SK-N-MC (cell line): ENCODE results near the gene P4HA1.

ENCODE experiments used
- DNase-seq: peaks from one replicate; pipeline ENCODE4 v3.0.0-alpha.2; 2011; ENCODE audit warnings: low read depth, low spot score
- H3K27ac ChIP-seq: fragments of 200-600 bp; sonication (generic); 2 replicates; pipeline ENCODE4 v1.5.1; 2016; ENCODE audit warnings: mixed run types
- H3K36me3 ChIP-seq: fragments of 200-600 bp; sonication (generic); 2 replicates; pipeline ENCODE4 v1.6.1; 2017; ENCODE audit warnings: antibody characterized with exemption, low read length, mixed read lengths; ENCODE audit not compliant: insufficient read depth
- H3K4me3 ChIP-seq: fragments of 200-600 bp; sonication (generic); 2 replicates; pipeline ENCODE4 v1.5.1; 2016
- H3K9ac ChIP-seq: fragments of 200-600 bp; sonication (generic); 2 replicates; pipeline ENCODE4 v1.8.0; 2017; ENCODE audit warnings: mixed run types, mixed read lengths; ENCODE audit not compliant: insufficient read length
- H3K9me3 ChIP-seq: fragments of 200-600 bp; sonication (generic); 2 replicates; pipeline ENCODE4 v1.6.1; 2017; ENCODE audit warnings: low read depth, mild to moderate bottlenecking, antibody characterized with exemption, low read length, moderate library complexity, mixed read lengths
- EZH2 ChIP-seq: fragments of 200-600 bp; sonication (generic); IDR thresholded peaks from one replicate; pipeline ENCODE4 v1.6.1; 2017; ENCODE audit warnings: antibody characterized with exemption
- FOXP2 ChIP-seq: optimal IDR thresholded peaks from 2 replicates; pipeline ENCODE3; 2011; ENCODE audit warnings: mild to moderate bottlenecking, moderate library complexity; ENCODE audit not compliant: insufficient read depth; ENCODE audit errors: extremely low read length, control extremely low read depth
- POLR2AphosphoS5 ChIP-seq: IDR thresholded peaks from 2 replicates; pipeline ENCODE4 v1.6.1; 2012; ENCODE audit warnings: mild to moderate bottlenecking, low read depth, low read length, borderline replicate concordance

Gene P4HA1

DNA sequence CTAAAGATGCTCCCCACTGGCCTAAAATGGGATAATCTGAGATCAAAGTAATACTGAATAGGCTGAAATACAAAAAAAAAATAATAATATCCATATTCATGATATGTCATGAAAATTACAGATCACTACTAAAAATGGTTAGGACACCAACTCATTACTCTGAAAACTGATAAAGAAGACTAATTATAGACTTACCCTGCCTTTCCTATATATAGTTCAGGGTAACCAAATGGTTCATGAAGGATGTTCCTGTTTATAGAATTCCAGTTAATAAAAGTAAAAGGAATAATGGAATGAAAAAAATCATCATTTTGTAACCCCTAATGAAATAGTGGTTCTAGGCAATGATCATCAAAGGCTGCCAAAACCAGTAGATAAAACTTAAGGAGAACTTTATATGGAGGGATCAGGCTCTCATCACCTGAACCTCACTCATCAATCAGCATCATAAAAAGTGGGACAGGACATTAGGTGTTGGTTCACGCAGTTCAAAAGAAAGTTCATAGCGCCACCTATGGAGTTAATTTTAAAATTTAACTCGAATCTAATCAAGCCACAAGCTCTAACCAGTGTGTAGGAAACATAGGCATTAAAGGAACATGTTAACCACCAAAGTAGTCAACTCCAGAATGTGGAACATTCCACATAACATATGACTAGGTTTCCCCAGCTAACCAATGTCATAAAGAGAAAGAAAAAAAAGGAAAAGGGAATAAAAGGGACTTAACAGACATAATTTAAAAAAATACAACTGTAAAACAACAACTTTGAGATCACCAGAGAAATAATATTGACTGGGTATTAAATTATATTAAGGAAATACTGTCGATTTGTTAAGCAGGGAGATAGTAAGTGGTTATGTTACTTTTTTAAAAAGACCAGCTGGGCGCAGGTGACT lies 35.7 kb downstream of the P4HA1 start:
- Histone ChIP-seq H3K9me3 (no peaks in the 10 kb centered on the region), H3K36me3 (no peaks in the 10 kb centered on the region), H3K4me3 (no peak overlapping the region), H3K9ac (no peak overlapping the region), H3K27ac (no peak overlapping the region)
- TF ChIP-seq FOXP2 (no peak), EZH2 (no peak), POLR2AphosphoS5 (no peak)
- no peak for DNase-seq

- Histone ChIP-seq H3K27ac (no peak overlapping the region), H3K4me3 (no peak overlapping the region), H3K9ac (no peak overlapping the region), H3K9me3 (no peaks in the 10 kb centered on the region), H3K36me3 (no peaks in the 10 kb centered on the region)
- no peak for DNase-seq
- TF ChIP-seq FOXP2 (no peak), EZH2 (no peak), POLR2AphosphoS5 (no peak)
Observed at GRCh38 chr10:73060173-73060572, 36.5 kb downstream of the P4HA1 start.

GRCh38 chr10:73058057-73058591 lies 38.5 kb downstream of the P4HA1 start:
- TF ChIP-seq EZH2 (no peak), POLR2AphosphoS5 (no peak), FOXP2 (no peak)
- H3K36me3 ChIP-seq: no peaks in the 10 kb centered on the region
- no peak for DNase-seq

GRCh38 chr10:73054286-73054685 lies 42.4 kb downstream of the P4HA1 start:
- Histone ChIP-seq H3K4me3 (no peak overlapping the region), H3K27ac (no peak overlapping the region), H3K36me3 (no peaks in the 10 kb centered on the region), H3K9ac (no peak overlapping the region), H3K9me3 (no peaks in the 10 kb centered on the region)
- no peak for DNase-seq
- no peak for TF ChIP-seq EZH2
- TF ChIP-seq FOXP2: no peak

More at GRCh38 chr10:73058057-73058591, 38.5 kb downstream of the P4HA1 start:
- Histone ChIP-seq H3K27ac (no peak overlapping the region), H3K9ac (no peak overlapping the region), H3K9me3 (no peaks in the 10 kb centered on the region), H3K4me3 (no peak overlapping the region)

- H3K9me3 ChIP-seq: no peaks in the 10 kb centered on the region
- no peak overlapping the region for H3K4me3 ChIP-seq
- no peaks in the 10 kb centered on the region for H3K36me3 ChIP-seq
- H3K9ac ChIP-seq: no peak overlapping the region
- no peak for TF ChIP-seq EZH2
- TF ChIP-seq POLR2AphosphoS5: no peak
- TF ChIP-seq FOXP2: no peak
- H3K27ac ChIP-seq: peak overlapping the region; percentile 19; the same call in 1 of the 2 replicates
- DNase-seq: no peak
Observed at GRCh38 chr10:73053275-73053674, 43.4 kb downstream of the P4HA1 start.

DNA sequence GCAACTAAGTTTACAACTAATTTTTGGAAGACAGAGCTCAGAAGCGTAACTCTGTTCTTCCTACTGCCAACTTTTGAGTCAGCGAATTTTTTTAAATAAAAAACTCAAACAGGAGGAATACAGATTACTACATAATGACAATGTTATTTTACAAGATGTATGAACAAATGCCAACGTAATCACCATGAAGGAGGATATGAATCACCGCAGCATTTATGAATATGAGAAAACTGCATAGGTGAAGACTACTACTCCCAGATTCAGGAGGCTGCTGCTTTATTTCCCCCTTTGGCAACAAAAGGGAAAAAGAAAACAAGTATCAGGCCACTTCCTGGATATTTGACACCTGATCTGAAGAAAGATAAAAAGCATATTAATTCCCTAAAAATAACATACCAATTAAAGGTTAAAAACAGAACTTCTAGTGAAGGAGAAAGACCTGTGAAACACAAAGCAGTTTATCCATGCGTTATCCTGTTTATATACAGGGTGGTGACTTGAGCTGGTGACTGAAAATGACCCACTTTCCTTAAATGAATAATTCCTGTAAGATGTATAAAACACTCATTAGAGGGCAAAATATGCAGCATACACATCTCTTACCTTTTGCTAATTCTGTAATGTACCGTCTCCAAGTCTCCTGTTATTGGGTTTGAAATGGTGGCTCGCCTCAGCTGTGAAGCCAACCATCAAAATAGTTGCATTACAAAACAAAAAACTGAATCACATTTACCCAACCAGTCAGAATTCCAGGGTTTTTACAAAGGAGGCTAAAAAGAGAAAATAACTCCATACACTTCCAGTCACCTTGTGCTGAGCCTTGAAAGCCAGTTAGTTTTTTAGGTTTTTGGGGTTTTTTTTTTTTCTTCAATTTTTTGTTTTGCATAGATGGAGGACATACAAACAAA lies 52.0 kb downstream of the P4HA1 start:
- H3K9ac ChIP-seq: peak overlapping the region; percentile 51
- TF ChIP-seq EZH2 (no peak), POLR2AphosphoS5 (no peak), FOXP2 (no peak)
- no peak for DNase-seq
- no peaks in the 10 kb centered on the region; the same call in 1 of the 2 replicates for H3K36me3 ChIP-seq
- H3K4me3 ChIP-seq: peak overlapping the region; percentile 59
- H3K9me3 ChIP-seq: no peaks in the 10 kb centered on the region
- peak overlapping the region; percentile 87 for H3K27ac ChIP-seq

DNA sequence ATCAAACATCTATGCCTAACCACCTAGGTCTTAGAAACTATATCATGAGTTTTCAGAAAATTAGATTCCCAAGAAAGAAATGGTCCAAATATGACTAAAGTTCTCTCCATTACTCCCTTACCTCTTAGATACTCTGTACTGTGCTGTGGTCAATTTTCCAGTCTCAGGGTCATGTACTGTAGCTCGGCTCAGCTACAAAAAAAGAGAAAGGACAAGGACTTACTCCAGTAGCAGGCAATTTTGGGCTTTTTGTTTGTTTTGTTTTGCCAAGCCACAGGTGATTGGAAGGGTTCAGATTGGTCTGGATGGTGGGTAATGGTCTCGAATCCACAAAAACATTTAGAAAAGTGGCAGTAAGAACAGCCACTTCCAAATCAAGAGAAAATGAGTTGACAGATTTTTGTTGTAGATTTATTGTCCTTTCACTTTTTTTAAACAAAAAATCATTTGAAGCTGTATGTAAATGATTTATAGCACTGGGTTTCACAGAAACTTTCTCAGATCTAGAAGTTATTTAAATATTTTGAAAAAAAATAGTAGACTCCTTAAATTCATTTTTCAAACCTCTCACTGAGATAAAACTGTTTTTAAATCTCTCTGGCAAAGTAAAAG lies 52.8 kb downstream of the P4HA1 start:
- no peaks in the 10 kb centered on the region; the same call in 1 of the 2 replicates for H3K36me3 ChIP-seq
- H3K4me3 ChIP-seq: peak overlapping the region; percentile 59

DNA sequence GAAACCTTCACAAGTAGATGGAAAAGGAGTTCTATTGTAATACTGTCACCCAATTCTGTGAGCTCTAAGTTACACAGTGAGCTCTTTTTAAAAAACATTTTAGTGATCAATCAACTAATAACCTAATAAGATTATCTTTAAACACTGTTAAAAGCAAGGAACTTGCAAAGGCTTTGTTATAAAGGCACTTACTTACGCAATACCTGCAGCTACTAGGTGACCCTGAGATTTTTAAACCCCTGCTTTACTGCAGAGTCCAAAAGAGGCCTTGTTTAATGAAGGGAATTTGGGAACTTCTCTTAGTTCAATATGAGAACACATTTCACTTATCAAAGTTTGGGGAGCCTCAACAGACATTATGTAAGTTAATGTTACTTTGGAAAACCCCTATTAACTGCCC lies 53.3 kb downstream of the P4HA1 start:
- Histone ChIP-seq H3K36me3 (no peaks in the 10 kb centered on the region; the same call in 1 of the 2 replicates), H3K9me3 (no peaks in the 10 kb centered on the region), H3K9ac (no peak overlapping the region), H3K4me3 (no peak overlapping the region), H3K27ac (peak overlapping the region; percentile 87)
- DNase-seq: no peak
- TF ChIP-seq FOXP2 (no peak), POLR2AphosphoS5 (no peak), EZH2 (no peak)

More for the DNA sequence above, 52.8 kb downstream of the P4HA1 start:
- DNase-seq: no peak
- peak overlapping the region; percentile 51 for H3K9ac ChIP-seq
- peak overlapping the region; percentile 87 for H3K27ac ChIP-seq
- H3K9me3 ChIP-seq: no peaks in the 10 kb centered on the region
- TF ChIP-seq EZH2: no peak
- no peak for TF ChIP-seq FOXP2
- no peak for TF ChIP-seq POLR2AphosphoS5
